Activated CD4-positive, alpha-beta T cell treated with anti-CD3 and anti-CD28 coated beads, Interleukin-10, Interleukin-2, amounts not matched to agents 100 ng/mL and 50 ng/mL, durations not matched to agents 16 hours and 8 hours (primary cell): ENCODE data around the gene C4B.
"Not testable (repeated sequence)": the region's sequence is repeated elsewhere in the genome, so short reads cannot be mapped to it uniquely, and the experiment has no call there.

ENCODE experiments used
- DNase-seq: peaks from one replicate; pipeline ENCODE4 v3.0.0-alpha.2; 2020

Gene C4B

DNA sequence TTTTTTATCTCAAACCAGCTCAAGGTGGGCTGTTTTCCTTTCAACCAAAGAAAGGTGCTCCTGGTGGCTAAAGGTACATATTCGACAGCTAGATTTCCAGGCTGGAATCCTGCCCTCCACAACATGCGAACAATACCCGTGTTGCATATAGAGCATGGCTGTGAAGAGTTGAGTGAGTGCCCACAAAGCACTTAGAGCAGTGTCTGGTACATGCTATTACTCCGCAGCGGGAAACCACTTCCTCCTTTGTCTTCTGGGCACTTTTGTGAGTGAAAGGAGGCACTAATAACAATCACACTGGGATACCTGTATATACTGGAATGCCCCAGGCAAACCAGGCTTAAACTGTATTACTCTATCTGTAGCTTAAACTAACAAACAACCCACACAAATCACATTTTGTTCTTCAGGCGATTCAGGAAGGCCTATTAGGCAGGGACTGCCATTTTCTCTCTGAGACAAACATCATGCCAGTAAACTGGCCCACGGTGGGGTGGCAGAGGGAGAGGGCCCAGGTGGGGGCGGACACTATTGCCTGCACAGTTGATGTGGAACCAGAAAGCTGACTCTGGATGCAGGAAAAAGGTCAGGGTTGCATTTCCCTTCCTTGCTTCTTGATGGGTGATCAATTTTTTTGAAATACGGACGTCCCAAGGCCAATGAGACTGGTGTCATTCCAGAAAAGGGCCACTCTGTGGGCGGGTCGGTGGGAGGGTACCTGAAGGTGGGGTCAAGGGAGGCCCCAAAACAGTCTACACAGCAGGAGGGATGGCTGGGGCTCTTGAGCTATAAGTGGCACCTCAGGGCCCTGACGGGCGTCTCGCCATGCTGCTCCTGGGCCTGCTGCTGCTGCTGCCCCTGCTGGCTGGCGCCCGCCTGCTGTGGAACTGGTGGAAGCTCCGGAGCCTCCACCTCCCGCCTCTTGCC, 23.3 kb downstream of the C4B start, which contains the start of gene CYP21A2:
CYP21A2 (plus strand) TSS at position 818 of the 927 bp plus-strand sequence; CDS start at position 826, 8 bp downstream.
- not testable (repeated sequence) for DNase-seq

GRCh38 chr6:32038878-32039277, 24.3 kb downstream of the C4B start:
- DNase-seq: not testable (repeated sequence)

- not testable (repeated sequence) for DNase-seq
These were observed 25.0 kb downstream of the C4B start for GRCh38 chr6:32039321-32040274.

DNA sequence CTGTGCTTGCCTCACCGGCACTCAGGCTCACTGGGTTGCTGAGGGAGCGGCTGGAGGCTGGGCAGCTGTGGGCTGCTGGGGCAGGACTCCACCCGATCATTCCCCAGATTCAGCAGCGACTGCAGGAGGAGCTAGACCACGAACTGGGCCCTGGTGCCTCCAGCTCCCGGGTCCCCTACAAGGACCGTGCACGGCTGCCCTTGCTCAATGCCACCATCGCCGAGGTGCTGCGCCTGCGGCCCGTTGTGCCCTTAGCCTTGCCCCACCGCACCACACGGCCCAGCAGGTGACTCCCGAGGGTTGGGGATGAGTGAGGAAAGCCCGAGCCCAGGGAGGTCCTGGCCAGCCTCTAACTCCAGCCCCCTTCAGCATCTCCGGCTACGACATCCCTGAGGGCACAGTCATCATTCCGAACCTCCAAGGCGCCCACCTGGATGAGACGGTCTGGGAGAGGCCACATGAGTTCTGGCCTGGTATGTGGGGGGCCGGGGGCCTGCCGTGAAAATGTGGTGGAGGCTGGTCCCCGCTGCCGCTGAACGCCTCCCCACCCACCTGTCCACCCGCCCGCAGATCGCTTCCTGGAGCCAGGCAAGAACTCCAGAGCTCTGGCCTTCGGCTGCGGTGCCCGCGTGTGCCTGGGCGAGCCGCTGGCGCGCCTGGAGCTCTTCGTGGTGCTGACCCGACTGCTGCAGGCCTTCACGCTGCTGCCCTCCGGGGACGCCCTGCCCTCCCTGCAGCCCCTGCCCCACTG, 25.9 kb downstream of the C4B start:
- DNase-seq: not testable (repeated sequence)

DNA sequence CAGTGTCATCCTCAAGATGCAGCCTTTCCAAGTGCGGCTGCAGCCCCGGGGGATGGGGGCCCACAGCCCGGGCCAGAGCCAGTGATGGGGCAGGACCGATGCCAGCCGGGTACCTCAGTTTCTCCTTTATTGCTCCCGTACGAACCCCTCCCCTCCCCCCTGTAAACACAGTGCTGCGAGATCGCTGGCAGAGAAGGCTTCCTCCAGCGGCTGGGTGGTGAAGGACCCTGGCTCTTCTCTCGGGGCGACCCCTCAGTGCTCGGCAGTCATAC, 26.4 kb downstream of the C4B start:
- DNase-seq: not testable (repeated sequence)

DNA sequence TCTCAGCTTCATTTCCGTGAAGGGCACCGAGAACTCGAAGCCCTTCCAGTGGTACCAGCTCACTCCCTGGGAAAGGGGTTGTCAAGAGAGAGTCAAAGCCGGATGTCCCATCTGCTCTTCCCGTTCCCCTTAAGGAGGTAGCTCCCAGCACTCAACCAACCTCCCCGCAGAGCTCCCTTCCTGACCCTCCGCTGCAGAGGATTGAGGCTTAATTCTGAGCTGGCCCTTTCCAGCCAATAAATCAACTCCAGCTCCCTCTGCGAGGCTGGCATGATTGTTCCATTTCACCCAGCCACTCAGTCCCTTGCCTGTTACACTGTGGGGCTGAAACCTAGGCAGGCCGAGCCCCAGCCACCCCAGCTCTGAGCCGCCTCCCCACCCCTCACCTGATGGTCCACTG, 26.8 kb downstream of the C4B start:
- not testable (repeated sequence) for DNase-seq

- DNase-seq: not testable (repeated sequence)
These were observed 27.7 kb downstream of the C4B start for GRCh38 chr6:32042276-32042675.

GRCh38 chr6:32043589-32044380, 29.2 kb downstream of the C4B start:
- DNase-seq: not testable (repeated sequence)

GRCh38 chr6:32044916-32045315, 30.3 kb downstream of the C4B start:
- not testable (repeated sequence) for DNase-seq

GRCh38 chr6:32045811-32046449, 31.3 kb downstream of the C4B start:
- no peak for DNase-seq

GRCh38 chr6:32046450-32047083, 32.0 kb downstream of the C4B start:
- no peak for DNase-seq

DNA sequence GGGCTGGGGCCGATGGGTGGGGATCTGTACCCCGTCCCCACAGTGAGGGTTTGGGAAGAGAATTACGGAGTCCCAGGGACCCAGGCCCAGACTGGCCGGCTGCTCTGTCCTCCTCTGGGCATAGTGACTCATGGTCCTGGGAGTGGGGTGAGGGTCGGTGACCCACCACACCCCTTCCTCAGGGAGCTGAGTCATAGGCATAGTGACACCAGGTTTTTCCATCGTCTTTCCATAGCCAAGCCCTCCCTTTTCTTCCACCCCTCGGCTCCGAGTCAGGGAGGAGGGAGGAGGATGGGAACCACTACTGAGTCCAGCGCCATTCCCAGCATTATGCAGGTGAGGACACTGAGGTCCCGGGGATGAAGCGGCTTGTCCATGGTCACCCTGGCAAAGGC, 32.5 kb downstream of the C4B start:
- no peak for DNase-seq

DNA sequence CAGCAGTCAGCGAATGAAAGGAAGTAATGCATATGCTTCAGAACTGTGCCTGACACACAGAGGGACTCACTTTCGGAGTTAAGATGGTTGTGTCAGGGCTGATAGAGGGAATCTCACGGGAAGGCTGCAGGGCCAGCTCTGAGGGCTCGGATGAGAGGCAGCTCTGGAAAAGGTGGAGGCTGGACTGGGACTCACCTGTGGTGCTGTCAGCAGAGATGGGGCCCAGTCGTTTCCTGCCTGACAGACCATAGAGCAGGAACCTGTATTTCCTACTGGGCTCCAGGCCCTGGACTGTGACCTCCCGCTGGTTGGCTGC, 32.9 kb downstream of the C4B start:
- no peak for DNase-seq

GRCh38 chr6:32047855-32048766, 33.5 kb downstream of the C4B start:
- DNase-seq: peak; percentile 61

DNA sequence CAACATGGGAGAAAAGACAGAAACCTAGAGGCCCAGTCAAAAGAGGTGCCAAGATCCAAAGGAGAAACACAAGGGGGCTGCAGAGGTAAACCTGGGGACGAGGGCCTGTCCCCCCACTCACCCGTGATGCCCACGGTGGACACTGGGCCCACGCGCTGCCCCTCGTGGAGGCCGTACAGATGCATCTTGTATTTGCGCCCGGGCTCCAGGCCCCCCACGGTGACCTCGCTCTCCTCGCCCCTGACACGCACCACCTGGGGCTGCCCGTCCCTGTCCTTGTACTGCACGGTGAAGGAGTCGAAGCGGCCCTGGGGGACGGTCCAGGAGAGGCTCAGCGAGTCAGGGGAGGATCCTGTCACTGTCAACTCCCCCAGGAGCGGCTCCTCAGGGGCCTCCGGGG, 34.6 kb downstream of the C4B start:
- DNase-seq: not testable (repeated sequence)

DNA sequence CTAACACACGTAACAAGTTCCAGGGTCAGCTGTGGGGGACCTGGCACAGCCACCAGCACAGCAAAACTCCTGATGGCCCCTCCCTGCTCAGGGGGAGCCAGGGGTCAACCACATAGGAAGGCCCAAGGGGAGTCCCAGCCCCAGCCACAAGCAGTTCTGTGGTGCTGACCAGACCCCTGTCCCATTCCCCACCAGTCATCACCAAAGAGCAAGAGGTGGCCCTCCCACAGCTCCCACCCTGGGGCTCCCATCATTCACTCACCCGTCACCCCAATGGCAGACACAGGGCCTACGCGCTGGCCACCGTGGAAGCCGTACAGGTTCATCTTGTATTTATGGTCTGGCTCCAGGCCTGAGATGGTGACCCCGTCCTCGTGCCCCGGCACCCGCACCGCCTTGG, 35.1 kb downstream of the C4B start:
- not testable (repeated sequence) for DNase-seq

GRCh38 chr6:32050562-32050961, 36.0 kb downstream of the C4B start:
- DNase-seq: no peak

- not testable (repeated sequence) for DNase-seq
These were observed 38.0 kb downstream of the C4B start for GRCh38 chr6:32052626-32053025.

DNA sequence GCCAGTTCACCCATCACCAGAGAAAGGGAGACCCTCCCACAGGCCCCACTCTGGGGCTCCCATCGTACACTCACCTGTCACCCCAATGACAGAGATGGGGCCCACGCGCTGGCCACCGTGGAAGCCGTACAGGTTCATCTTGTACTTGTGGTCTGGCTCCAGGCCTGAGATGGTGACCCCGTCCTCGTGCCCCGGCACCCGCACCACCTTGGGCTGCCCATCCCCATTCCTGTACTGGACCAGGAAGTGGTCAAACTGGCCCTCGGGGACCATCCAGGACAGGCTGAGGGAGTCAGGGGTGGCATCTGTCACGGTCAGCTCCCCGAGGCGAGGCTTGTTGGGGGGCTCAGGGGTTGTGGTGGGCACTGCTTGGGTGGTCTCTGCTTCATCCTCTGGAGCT, 38.7 kb downstream of the C4B start:
- not testable (repeated sequence) for DNase-seq

GRCh38 chr6:32055756-32056155, 41.2 kb downstream of the C4B start:
- not testable (repeated sequence) for DNase-seq
